Adrenal gland (tissue), 5 donors: ENCODE measurements around the gene NRP2.

ENCODE experiments used
- CTCF ChIP-seq, 6 experiments: fragments of 450-650 bp in 4 of 6; fragments of 200-600 bp in 2 of 6; sonication (generic) in 1 of 6; IDR thresholded peaks; 1 replicate in 5 of 6; 2 replicates in 1 of 6; pipeline versions ENCODE4 v1.5.1 to v1.8.0; 2016 to 2021; ENCODE audit warnings: antibody characterized with exemption in 6 of 6, mild to moderate bottlenecking in 2 of 6, moderate library complexity in 1 of 6
- POLR2A ChIP-seq, 2 donors: fragments of 450-650 bp; IDR thresholded peaks; one replicate each; pipeline ENCODE4 v1.6.1; 2017; ENCODE audit warnings: antibody characterized with exemption in 2 of 2, mild to moderate bottlenecking in 2 of 2, moderate library complexity in 1 of 2
- donor health status: DM: no; HTN: no; CAD: no.

GRCh38 chr2:205702576-205702975, 20.3 kb downstream of the NRP2 start:
- TF ChIP-seq CTCF (IDR thresholded peaks at IDR 0.05) (no peak), POLR2A (IDR thresholded peaks at IDR 0.05) (no peak)
